Ishikawa (cell line): ENCODE measurements around the gene DYNLL2.

Source experiments
- RAD21 ChIP-seq: IDR thresholded peaks from 2 replicates; pipeline ENCODE4 v1.6.1; 2012; ENCODE audit warnings: low read depth
- REST ChIP-seq: IDR thresholded peaks from 2 replicates; pipeline ENCODE4 v1.6.1; 2012; ENCODE audit warnings: low read depth, mild to moderate bottlenecking
- TCF12 ChIP-seq: IDR thresholded peaks from 2 replicates; pipeline ENCODE4 v1.6.1; 2012; ENCODE audit warnings: low read depth

GRCh38 chr17:58052407-58052806, 30.8 kb upstream of the DYNLL2 start:
- TF ChIP-seq RAD21 (no peak), REST (no peak), TCF12 (no peak)
